ENCODE data around the gene IQSEC1. TPM values are rescaled to one million over a fixed set of nuclear protein-coding genes. Genes with fewer than 3 reads are reported as not detected.

The IQSEC1 gene
- total and polyA plus RNA-seq, 2 donors (not counting 3 experiments of a cell fraction or from before 2014, with no cell fraction given), result 5.2 to 18.0 TPM

- intact Hi-C loops (cut with micrococcal nuclease) (loop anchor here (2.0 to 10.0 kb wide), 2 partner anchors 27 to 461 kb away; no protein-coding TSS in a partner anchor), dilution Hi-C loops (cut with MboI; ENCODE audit: extremely low pct_ligation_motif_present, low sequenced_read_pairs) (no loop called here)
- H3K4me3 ChIP-seq (replicated peaks in 1 of 3; ENCODE audit: insufficient read depth in 1 of 3, low read depth in 1 of 3, low read length in 3 of 3), result peak overlapping the region; percentile 30 to 49 (median 41)
- peak overlapping the region; percentile 85 for H2AFZ ChIP-seq (ENCODE audit: low read depth, low read length)
- H3K4me1 ChIP-seq (ENCODE audit: control insufficient read depth, extremely low read depth, insufficient read depth, low read length), result peaks cover 5% of the 10 kb centered on the region
- H3K27ac ChIP-seq (ENCODE audit: insufficient read depth, low read depth, low read length), result no peak overlapping the region
- DNase-seq (ENCODE audit: low read depth, low spot score) (peak; percentile 22), FAIRE-seq (no peak)
- POLR2A ChIA-PET, result no interaction called here
- no peaks in the 10 kb centered on the region for H3K36me3 ChIP-seq (ENCODE audit: control insufficient read depth in 2 of 2, extremely low read depth in 1 of 2, insufficient read depth in 2 of 2, low read length in 2 of 2)
- no peaks in the 10 kb centered on the region for H4K20me1 ChIP-seq (replicated peaks; ENCODE audit: control insufficient read depth, extremely low read depth, insufficient read depth, low read length)
- CTCF ChIA-PET, result interaction anchor here (1.1 to 5.3 kb wide), 7 partner anchors 10 to 153 kb away, joined by 3 to 68 read pairs (median 5); partner anchors contain the start of gene RPL32
- H3K9me3 ChIP-seq (replicated peaks; ENCODE audit: control insufficient read depth, insufficient read depth, low read length), result no peaks in the 10 kb centered on the region
- peak overlapping the region; percentile 17 for H3K9ac ChIP-seq (replicated peaks; ENCODE audit: extremely low read depth, insufficient read depth, low read length)
- peaks cover 8 to 20% of the 10 kb centered on the region in 2 experiments for H3K27me3 ChIP-seq (ENCODE audit: control insufficient read depth in 2 of 2, insufficient read depth in 2 of 2, low read length in 2 of 2)
- no TSS peak for BruUV-seq (replicated peaks)
- peak overlapping the region; percentile 62 for H3K4me2 ChIP-seq (ENCODE audit: insufficient read depth, low read length)
- TF ChIP-seq CTCF (IDR thresholded peaks at IDR 0.05; ENCODE audit: extremely low read depth in 1 of 2, insufficient read depth in 1 of 2, low read depth in 1 of 2, low read length in 2 of 2), result no peak
- H3K79me2 ChIP-seq (ENCODE audit: control insufficient read depth, insufficient read depth, low read length), result no peaks in the 10 kb centered on the region
- no peaks in the 10 kb centered on the region for H3K9me1 ChIP-seq (replicated peaks; ENCODE audit: control insufficient read depth, extremely low read depth, insufficient read depth, low read length)
These were observed 78.9 kb downstream of the IQSEC1 start for GRCh38 chr3:12994357-12994606.

- Histone ChIP-seq H2AFZ (ENCODE audit: low read depth, low read length) (peak overlapping the region; percentile 85), H4K20me1 (replicated peaks; ENCODE audit: control insufficient read depth, extremely low read depth, insufficient read depth, low read length) (no peaks in the 10 kb centered on the region), H3K4me3 (replicated peaks in 1 of 3; ENCODE audit: insufficient read depth in 1 of 3, low read depth in 1 of 3, low read length in 3 of 3) (peak overlapping the region; percentile 30 to 49 (median 41)), H3K27me3 (ENCODE audit: control insufficient read depth in 2 of 2, insufficient read depth in 2 of 2, low read length in 2 of 2) (peaks cover 9 to 20% of the 10 kb centered on the region in 2 experiments), H3K9me1 (replicated peaks; ENCODE audit: control insufficient read depth, extremely low read depth, insufficient read depth, low read length) (no peaks in the 10 kb centered on the region), H3K4me2 (ENCODE audit: insufficient read depth, low read length) (peak overlapping the region; percentile 62), H3K9me3 (replicated peaks; ENCODE audit: control insufficient read depth, insufficient read depth, low read length) (no peaks in the 10 kb centered on the region), H3K27ac (ENCODE audit: insufficient read depth, low read depth, low read length) (no peak overlapping the region), H3K9ac (replicated peaks; ENCODE audit: extremely low read depth, insufficient read depth, low read length) (peak overlapping the region; percentile 17), H3K4me1 (ENCODE audit: control insufficient read depth, extremely low read depth, insufficient read depth, low read length) (peaks cover 5% of the 10 kb centered on the region), H3K79me2 (ENCODE audit: control insufficient read depth, insufficient read depth, low read length) (no peaks in the 10 kb centered on the region), H3K36me3 (ENCODE audit: control insufficient read depth in 2 of 2, extremely low read depth in 1 of 2, insufficient read depth in 2 of 2, low read length in 2 of 2) (no peaks in the 10 kb centered on the region)
- BruUV-seq (replicated peaks), result no TSS peak
- TF ChIP-seq EZH2 (IDR thresholded peaks at IDR 0.05; ENCODE audit: borderline replicate concordance, low read depth, low read length, severe bottlenecking) (peak; percentile 77), POLR2AphosphoS5 (IDR thresholded peaks at IDR 0.05; ENCODE audit: insufficient read depth, low read depth, low read length) (no peak)
- ChIA-PET CTCF (interaction anchor here (1.2 to 5.3 kb wide), 5 partner anchors 11 to 152 kb away, joined by 3 to 68 read pairs (median 5); partner anchors contain the start of gene RPL32), POLR2A (no interaction called here)
- dilution Hi-C loops (cut with MboI; ENCODE audit: extremely low pct_ligation_motif_present, low sequenced_read_pairs) (no loop called here), intact Hi-C loops (cut with micrococcal nuclease) (loop anchor here (2.0 to 10.0 kb wide), 2 partner anchors 27 to 461 kb away; no protein-coding TSS in a partner anchor)
- FAIRE-seq (no peak), DNase-seq (ENCODE audit: low read depth, low spot score) (peak; percentile 19)
These were observed 79.5 kb downstream of the IQSEC1 start for GRCh38 chr3:12993517-12994356.
